ENCODE measurements around the gene DAB1. TPM values are rescaled to one million over a fixed set of nuclear protein-coding genes. Genes with fewer than 3 reads are reported as not detected.

DAB1 gene
- polyA plus RNA-seq, 1 donor from 2014 or later: 11.4 TPM

DNA sequence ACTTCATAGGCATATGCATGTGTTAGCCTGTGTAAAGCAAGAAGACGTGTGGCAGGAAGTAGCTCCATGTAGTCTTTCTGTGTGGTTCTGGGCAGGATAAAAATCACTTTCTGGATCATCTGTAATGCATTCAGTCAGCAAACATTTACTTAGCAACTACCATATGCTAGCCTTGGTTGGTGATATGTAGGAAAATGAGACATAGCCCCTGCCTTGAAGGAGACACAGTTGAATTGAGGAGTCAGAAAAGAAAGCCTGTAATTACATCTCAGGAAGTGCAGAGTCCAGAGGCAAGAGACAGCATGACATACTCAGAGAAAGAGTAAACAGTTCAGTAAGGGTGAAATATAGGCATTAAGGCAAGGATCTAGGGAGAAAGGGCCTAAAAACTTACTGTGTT, 38.5 kb downstream of the DAB1 start:
- no peaks in the 10 kb centered on the region for H3K9me2 ChIP-seq (ENCODE audit: insufficient read depth, low read length)
- no peak overlapping the region for H2AFZ ChIP-seq (ENCODE audit: low read depth, low read length)
- H3K4me2 ChIP-seq (ENCODE audit: low read length): no peak overlapping the region
- TF ChIP-seq EZH2 (IDR thresholded peaks at IDR 0.05; ENCODE audit: borderline replicate concordance, insufficient read depth, low read length, poor library complexity, severe bottlenecking): no peak
- TF ChIP-seq SMC3 (conservative IDR thresholded peaks at IDR 0.05; ENCODE audit: poor library complexity): no peak
- TF ChIP-seq, protein P1, sequence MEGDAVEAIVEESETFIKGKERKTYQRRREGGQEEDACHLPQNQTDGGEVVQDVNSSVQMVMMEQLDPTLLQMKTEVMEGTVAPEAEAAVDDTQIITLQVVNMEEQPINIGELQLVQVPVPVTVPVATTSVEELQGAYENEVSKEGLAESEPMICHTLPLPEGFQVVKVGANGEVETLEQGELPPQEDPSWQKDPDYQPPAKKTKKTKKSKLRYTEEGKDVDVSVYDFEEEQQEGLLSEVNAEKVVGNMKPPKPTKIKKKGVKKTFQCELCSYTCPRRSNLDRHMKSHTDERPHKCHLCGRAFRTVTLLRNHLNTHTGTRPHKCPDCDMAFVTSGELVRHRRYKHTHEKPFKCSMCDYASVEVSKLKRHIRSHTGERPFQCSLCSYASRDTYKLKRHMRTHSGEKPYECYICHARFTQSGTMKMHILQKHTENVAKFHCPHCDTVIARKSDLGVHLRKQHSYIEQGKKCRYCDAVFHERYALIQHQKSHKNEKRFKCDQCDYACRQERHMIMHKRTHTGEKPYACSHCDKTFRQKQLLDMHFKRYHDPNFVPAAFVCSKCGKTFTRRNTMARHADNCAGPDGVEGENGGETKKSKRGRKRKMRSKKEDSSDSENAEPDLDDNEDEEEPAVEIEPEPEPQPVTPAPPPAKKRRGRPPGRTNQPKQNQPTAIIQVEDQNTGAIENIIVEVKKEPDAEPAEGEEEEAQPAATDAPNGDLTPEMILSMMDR (IDR thresholded peaks at IDR 0.05; ENCODE audit: poor library complexity, severe bottlenecking): no peak
- TF ChIP-seq RAD21 (conservative IDR thresholded peaks at IDR 0.05): no peak
- no peak for TF ChIP-seq POLR2AphosphoS5 (IDR thresholded peaks at IDR 0.05)
- TF ChIP-seq MXI1 (conservative IDR thresholded peaks at IDR 0.05; ENCODE audit: poor library complexity, severe bottlenecking): no peak
- no peak for TF ChIP-seq EP300 (conservative IDR thresholded peaks at IDR 0.05; ENCODE audit: poor library complexity, severe bottlenecking)
- TF ChIP-seq, protein P2, sequence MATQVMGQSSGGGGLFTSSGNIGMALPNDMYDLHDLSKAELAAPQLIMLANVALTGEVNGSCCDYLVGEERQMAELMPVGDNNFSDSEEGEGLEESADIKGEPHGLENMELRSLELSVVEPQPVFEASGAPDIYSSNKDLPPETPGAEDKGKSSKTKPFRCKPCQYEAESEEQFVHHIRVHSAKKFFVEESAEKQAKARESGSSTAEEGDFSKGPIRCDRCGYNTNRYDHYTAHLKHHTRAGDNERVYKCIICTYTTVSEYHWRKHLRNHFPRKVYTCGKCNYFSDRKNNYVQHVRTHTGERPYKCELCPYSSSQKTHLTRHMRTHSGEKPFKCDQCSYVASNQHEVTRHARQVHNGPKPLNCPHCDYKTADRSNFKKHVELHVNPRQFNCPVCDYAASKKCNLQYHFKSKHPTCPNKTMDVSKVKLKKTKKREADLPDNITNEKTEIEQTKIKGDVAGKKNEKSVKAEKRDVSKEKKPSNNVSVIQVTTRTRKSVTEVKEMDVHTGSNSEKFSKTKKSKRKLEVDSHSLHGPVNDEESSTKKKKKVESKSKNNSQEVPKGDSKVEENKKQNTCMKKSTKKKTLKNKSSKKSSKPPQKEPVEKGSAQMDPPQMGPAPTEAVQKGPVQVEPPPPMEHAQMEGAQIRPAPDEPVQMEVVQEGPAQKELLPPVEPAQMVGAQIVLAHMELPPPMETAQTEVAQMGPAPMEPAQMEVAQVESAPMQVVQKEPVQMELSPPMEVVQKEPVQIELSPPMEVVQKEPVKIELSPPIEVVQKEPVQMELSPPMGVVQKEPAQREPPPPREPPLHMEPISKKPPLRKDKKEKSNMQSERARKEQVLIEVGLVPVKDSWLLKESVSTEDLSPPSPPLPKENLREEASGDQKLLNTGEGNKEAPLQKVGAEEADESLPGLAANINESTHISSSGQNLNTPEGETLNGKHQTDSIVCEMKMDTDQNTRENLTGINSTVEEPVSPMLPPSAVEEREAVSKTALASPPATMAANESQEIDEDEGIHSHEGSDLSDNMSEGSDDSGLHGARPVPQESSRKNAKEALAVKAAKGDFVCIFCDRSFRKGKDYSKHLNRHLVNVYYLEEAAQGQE (IDR thresholded peaks at IDR 0.05; ENCODE audit: borderline replicate concordance): no peak
- H3K79me2 ChIP-seq (replicated peaks; ENCODE audit: insufficient read depth, low read length): peaks cover 5% of the 10 kb centered on the region
- no peak overlapping the region for H3K9ac ChIP-seq (ENCODE audit: low read length)
- H3K27ac ChIP-seq (ENCODE audit: low read length): no peak overlapping the region
- no peaks in the 10 kb centered on the region for H3K36me3 ChIP-seq (ENCODE audit: insufficient read depth, low read length)
- no peaks in the 10 kb centered on the region for H3K9me3 ChIP-seq (ENCODE audit: low read length)
- H3K27me3 ChIP-seq (ENCODE audit: insufficient read depth, low read depth, low read length): no peaks in the 10 kb centered on the region
- H4K20me1 ChIP-seq (ENCODE audit: insufficient read depth): no peaks in the 10 kb centered on the region
- H3K4me3 ChIP-seq (ENCODE audit: low read length): no peak overlapping the region
- no peaks in the 10 kb centered on the region for H3F3A ChIP-seq (ENCODE audit: insufficient read depth, low read length, poor library complexity, severe bottlenecking)

DNA sequence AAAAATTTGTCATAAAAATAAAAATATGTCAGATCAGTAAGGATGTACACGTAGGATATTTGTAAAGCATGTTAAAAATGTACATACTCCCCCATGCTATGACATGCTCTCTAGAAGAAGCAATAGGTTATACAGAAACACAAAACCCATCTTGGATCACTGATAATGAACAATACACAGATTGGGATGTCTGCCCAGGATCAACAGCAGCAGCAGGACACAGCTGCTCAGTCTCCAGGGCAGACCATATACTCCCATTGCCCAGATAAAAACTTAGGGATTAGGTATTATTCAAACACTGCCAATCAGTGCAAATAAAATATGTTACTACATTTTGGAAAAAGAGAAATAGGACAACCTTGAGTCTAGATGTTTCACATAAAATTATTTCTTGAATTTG, 39.0 kb downstream of the DAB1 start:
- no peak overlapping the region for H3K4me3 ChIP-seq (ENCODE audit: low read length)
- H3K79me2 ChIP-seq (replicated peaks; ENCODE audit: insufficient read depth, low read length): peaks cover 5% of the 10 kb centered on the region

More for the DNA sequence above, 39.0 kb downstream of the DAB1 start:
- H4K20me1 ChIP-seq (ENCODE audit: insufficient read depth): no peaks in the 10 kb centered on the region
- H2AFZ ChIP-seq (ENCODE audit: low read depth, low read length): no peak overlapping the region
- H3K27me3 ChIP-seq (ENCODE audit: insufficient read depth, low read depth, low read length): no peaks in the 10 kb centered on the region
- H3F3A ChIP-seq (ENCODE audit: insufficient read depth, low read length, poor library complexity, severe bottlenecking): no peaks in the 10 kb centered on the region
- no peak overlapping the region for H3K4me2 ChIP-seq (ENCODE audit: low read length)
- H3K9me2 ChIP-seq (ENCODE audit: insufficient read depth, low read length): no peaks in the 10 kb centered on the region
- no peak overlapping the region for H3K27ac ChIP-seq (ENCODE audit: low read length)
- H3K9ac ChIP-seq (ENCODE audit: low read length): no peak overlapping the region
- no peak for TF ChIP-seq SMC3 (conservative IDR thresholded peaks at IDR 0.05; ENCODE audit: poor library complexity)
- TF ChIP-seq TAF1 (IDR thresholded peaks at IDR 0.05; ENCODE audit: low read depth): no peak
- TF ChIP-seq EP300 (conservative IDR thresholded peaks at IDR 0.05; ENCODE audit: poor library complexity, severe bottlenecking): no peak
- TF ChIP-seq RAD21 (conservative IDR thresholded peaks at IDR 0.05): no peak
- TF ChIP-seq POLR2AphosphoS5 (IDR thresholded peaks at IDR 0.05): no peak
- TF ChIP-seq, protein P1 (IDR thresholded peaks at IDR 0.05; ENCODE audit: poor library complexity, severe bottlenecking): no peak
- H3K36me3 ChIP-seq (ENCODE audit: insufficient read depth, low read length): no peaks in the 10 kb centered on the region
- H3K9me3 ChIP-seq (ENCODE audit: low read length): no peaks in the 10 kb centered on the region

Measured in neural cell (in vitro differentiated cells).